ENCODE data around the gene JAM3. TPM values are rescaled to one million over a fixed set of nuclear protein-coding genes. Genes with fewer than 3 reads are reported as not detected.
A peak's percentile ranks its signal among the peaks of the same experiment; 100 is the strongest.

The JAM3 gene
- total and polyA plus RNA-seq, 2 of the 4 experiments (the other 2 are of a cell fraction) = 38.0 to 71.5 TPM

DNA sequence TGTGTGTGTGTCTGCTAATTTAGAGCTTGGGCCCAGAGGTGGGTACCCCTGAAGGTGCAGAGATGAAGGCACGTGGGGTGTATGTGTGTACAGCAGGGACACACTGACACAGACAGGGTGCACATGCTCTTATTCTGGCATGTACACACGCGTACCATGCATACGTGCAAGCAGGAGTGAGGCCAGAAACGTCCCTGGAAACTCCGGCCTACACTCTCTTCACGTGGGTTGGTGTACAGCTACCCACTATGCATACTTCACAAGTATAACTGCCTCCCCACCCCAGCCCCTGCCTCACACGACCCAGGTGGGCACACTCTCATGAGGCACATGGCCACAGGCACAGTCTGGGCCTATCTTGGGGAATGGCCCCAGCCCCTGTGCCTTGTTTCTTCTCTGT lies 27.5 kb upstream of the JAM3 start:
- TF ChIP-seq CHD1 (IDR thresholded peaks at IDR 0.05; ENCODE audit: low read depth, low read length) = no peak
- no peak for TF ChIP-seq MXI1 (IDR thresholded peaks at IDR 0.05; ENCODE audit: borderline replicate concordance, low read depth, low read length)
- no peak for TF ChIP-seq POLR2A (IDR thresholded peaks at IDR 0.05; ENCODE audit: low read depth, low read length)
- no peak for TF ChIP-seq SMC3 (IDR thresholded peaks at IDR 0.05; ENCODE audit: low read depth, low read length)
- no peak for TF ChIP-seq CEBPB (IDR thresholded peaks at IDR 0.05; ENCODE audit: low read depth, low read length)
- no peak for TF ChIP-seq NFE2L2 (IDR thresholded peaks at IDR 0.05; ENCODE audit: low read depth, low read length)
- TF ChIP-seq RFX5 (IDR thresholded peaks at IDR 0.05; ENCODE audit: low read depth, low read length) = no peak
- TF ChIP-seq, protein P1, sequence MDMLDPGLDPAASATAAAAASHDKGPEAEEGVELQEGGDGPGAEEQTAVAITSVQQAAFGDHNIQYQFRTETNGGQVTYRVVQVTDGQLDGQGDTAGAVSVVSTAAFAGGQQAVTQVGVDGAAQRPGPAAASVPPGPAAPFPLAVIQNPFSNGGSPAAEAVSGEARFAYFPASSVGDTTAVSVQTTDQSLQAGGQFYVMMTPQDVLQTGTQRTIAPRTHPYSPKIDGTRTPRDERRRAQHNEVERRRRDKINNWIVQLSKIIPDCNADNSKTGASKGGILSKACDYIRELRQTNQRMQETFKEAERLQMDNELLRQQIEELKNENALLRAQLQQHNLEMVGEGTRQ (IDR thresholded peaks at IDR 0.05; ENCODE audit: low read depth, low read length) = no peak
- no peak for TF ChIP-seq BHLHE40 (IDR thresholded peaks at IDR 0.05; ENCODE audit: low read depth, low read length)
- TF ChIP-seq MAZ (IDR thresholded peaks at IDR 0.05; ENCODE audit: borderline replicate concordance, low read depth, low read length) = no peak
- no peak for TF ChIP-seq FOS (IDR thresholded peaks at IDR 0.05; ENCODE audit: low read depth, low read length)
- TF ChIP-seq RAD21 (IDR thresholded peaks at IDR 0.05; ENCODE audit: low read length) = no peak
- Histone ChIP-seq H4K20me1 (ENCODE audit: insufficient read depth, low read length) (no peaks in the 10 kb centered on the region), H2BK120ac (ENCODE audit: low read depth, low read length) (peak overlapping the region; percentile 42), H3K4me2 (ENCODE audit: low read depth, low read length) (peak overlapping the region; percentile 40), H3K56ac (ENCODE audit: extremely low read depth, insufficient read depth, low read length) (no peak overlapping the region), H3K14ac (replicated peaks; ENCODE audit: low read depth, low read length) (peak overlapping the region; percentile 38; the same call in 1 of the 2 replicates), H3K4me1 (ENCODE audit: control insufficient read depth, insufficient read depth, low read length) (peaks cover 16% of the 10 kb centered on the region), H3K4me3 (ENCODE audit: insufficient read depth, low read depth, low read length) (no peak overlapping the region), H3K23ac (ENCODE audit: low read depth, low read length) (no peak overlapping the region), H4K91ac (ENCODE audit: insufficient read depth, low read depth, low read length) (peak overlapping the region; percentile 57), H2AK9ac (replicated peaks; ENCODE audit: low read depth, low read length, poor library complexity) (peak overlapping the region; percentile 38), H2BK5ac (ENCODE audit: low read depth, low read length, poor library complexity, severe bottlenecking) (peak overlapping the region; percentile 25), H3K9ac (ENCODE audit: low read depth, low read length) (no peak overlapping the region), H2BK20ac (ENCODE audit: low read depth, low read length) (peak overlapping the region; percentile 36), H3K9me1 (ENCODE audit: insufficient read depth, low read length) (peaks cover 17% of the 10 kb centered on the region), H4K5ac (ENCODE audit: low read depth, low read length) (no peak overlapping the region), H2AK5ac (ENCODE audit: low read depth, low read length) (peak overlapping the region; percentile 46; the same call in 1 of the 2 replicates), H2AFZ (replicated peaks; ENCODE audit: low read length, poor library complexity) (peak overlapping the region; percentile 69), H3K36me3 (ENCODE audit: control insufficient read depth, insufficient read depth, low read length) (no peaks in the 10 kb centered on the region), H2BK15ac (ENCODE audit: low read depth, low read length) (no peak overlapping the region; the same call in 2 of the 3 replicates), H3K4ac (ENCODE audit: low read depth, low read length) (peak overlapping the region; percentile 65), H3K18ac (ENCODE audit: low read depth, low read length) (peak overlapping the region; percentile 16), H4K8ac (ENCODE audit: low read depth in 2 of 2, low read length in 2 of 2) (peak overlapping the region in 1 of 2 experiments; percentile 62; a peak in 1 of 4 replicates), H3K9me3 (ENCODE audit: control insufficient read depth, insufficient read depth, low read length) (no peaks in the 10 kb centered on the region), H3K27me3 (ENCODE audit: control insufficient read depth, insufficient read depth, low read length) (no peaks in the 10 kb centered on the region), H3K79me1 (ENCODE audit: low read depth in 1 of 2, low read length in 2 of 2) (no peaks in the 10 kb centered on the region), H3K27ac (ENCODE audit: insufficient read depth, low read length) (no peak overlapping the region)
- POLR2A ChIA-PET (ENCODE audit: unreplicated experiment) = no interaction called here
- no TSS peak for BruUV-seq (replicated peaks)
- intact Hi-C loops (cut with micrococcal nuclease) = loop anchor here (10.0 kb wide), 2 partner anchors 183 to 213 kb away; partner anchors contain the start of genes ACAD8, NCAPD3, THYN1 and VPS26B
- WGBS, 2 experiments (ENCODE audit: extremely low coverage in 2 of 2, insufficient read length in 1 of 2) = 85% methylated on average over 7 of the region's 8 CpGs; no CpG with 5 or more reads in 1 of the 2 experiments
- DNase-seq (no peak), ATAC-seq (ENCODE audit: low read depth) (no peak)
- in situ Hi-C loops (cut with MboI; ENCODE audit: low sequenced_read_pairs) = loop anchor here (10.0 kb wide), 1 partner anchor 213 kb away; the partner anchor contains the start of genes ACAD8 and THYN1
- dilution Hi-C loops (cut with HindIII; ENCODE audit: low sequenced_read_pairs, unreplicated experiment) = no loop called here
- CTCF ChIA-PET = interaction anchor here (0.9 to 2.6 kb wide), 3 partner anchors 9 to 154 kb away, joined by 3 to 9 read pairs (median 4); no protein-coding TSS in a partner anchor
